Osteoblast (primary cell): Measurements from ENCODE around the gene DPYSL4. TPM values are rescaled to one million over a fixed set of nuclear protein-coding genes. Genes with fewer than 3 reads are reported as not detected.
"Not testable (repeated sequence)": the region's sequence is repeated elsewhere in the genome, so short reads cannot be mapped to it uniquely, and the experiment has no call there.

Source experiments
- DNase-seq: peaks from one replicate; pipeline ENCODE4 v3.0.0; 2011; ENCODE audit warnings: low spot score, mixed read lengths; ENCODE audit not compliant: insufficient read length; ENCODE audit errors: missing footprints
- H2AFZ ChIP-seq: 2 replicates; pipeline ENCODE4 v1.6.0; 2011; ENCODE audit warnings: mild to moderate bottlenecking, low read length
- H3K27ac ChIP-seq: 2 replicates; pipeline ENCODE4 v1.5.1; 2011; ENCODE audit warnings: mild to moderate bottlenecking, low read depth, low read length, moderate library complexity
- H3K27me3 ChIP-seq: 2 replicates; pipeline ENCODE4 v1.6.0; 2012; ENCODE audit warnings: mild to moderate bottlenecking, control low read depth, inconsistent platforms, low read length, moderate library complexity; ENCODE audit not compliant: insufficient read depth
- H3K36me3 ChIP-seq: 2 replicates; pipeline ENCODE4 v1.5.1; 2011; ENCODE audit warnings: mild to moderate bottlenecking, low read length, control low read depth, moderate library complexity; ENCODE audit not compliant: insufficient read depth
- H3K4me1 ChIP-seq: 2 replicates; pipeline ENCODE4 v1.5.1; 2011; ENCODE audit warnings: mild to moderate bottlenecking, low read length, control low read depth, moderate library complexity; ENCODE audit not compliant: insufficient read depth
- H3K4me2 ChIP-seq: 2 replicates; pipeline ENCODE4 v1.6.0; 2011; ENCODE audit warnings: mild to moderate bottlenecking, low read length; ENCODE audit not compliant: insufficient read depth
- H3K4me3 ChIP-seq: fragments of 200-600 bp; sonication (generic); 3 replicates; pipeline ENCODE4 v1.5.1; 2012; ENCODE audit warnings: mild to moderate bottlenecking, low read length, inconsistent platforms; ENCODE audit not compliant: insufficient read depth
- H3K79me2 ChIP-seq: 2 replicates; pipeline ENCODE4 v1.6.0; 2012; ENCODE audit warnings: mild to moderate bottlenecking, low read length, control low read depth, inconsistent platforms; ENCODE audit not compliant: insufficient read depth
- H3K9me3 ChIP-seq: 2 replicates; pipeline ENCODE4 v1.5.1; 2011; ENCODE audit warnings: low read depth, low read length, control low read depth
- H4K20me1 ChIP-seq: 2 replicates; pipeline ENCODE4 v1.6.0; 2012; ENCODE audit warnings: mild to moderate bottlenecking, low read length, control low read depth; ENCODE audit not compliant: insufficient read depth
- total RNA-seq: library from RNA; depleted of rRNA; stranded (reverse); fragments of >200 nt; gene quantifications from 2 replicates; pipeline ENCODE4 v1.2.3, GENCODE V29; 2012
- TF ChIP-seq, protein P1 (sequence below): IDR thresholded peaks from 2 replicates; pipeline ENCODE4 v1.5.1; 2011; ENCODE audit warnings: mild to moderate bottlenecking, low read depth, low read length, moderate library complexity; ENCODE audit errors: extremely low read depth

Gene DPYSL4
- total RNA-seq, 1 donor = 0.72 TPM

DNA sequence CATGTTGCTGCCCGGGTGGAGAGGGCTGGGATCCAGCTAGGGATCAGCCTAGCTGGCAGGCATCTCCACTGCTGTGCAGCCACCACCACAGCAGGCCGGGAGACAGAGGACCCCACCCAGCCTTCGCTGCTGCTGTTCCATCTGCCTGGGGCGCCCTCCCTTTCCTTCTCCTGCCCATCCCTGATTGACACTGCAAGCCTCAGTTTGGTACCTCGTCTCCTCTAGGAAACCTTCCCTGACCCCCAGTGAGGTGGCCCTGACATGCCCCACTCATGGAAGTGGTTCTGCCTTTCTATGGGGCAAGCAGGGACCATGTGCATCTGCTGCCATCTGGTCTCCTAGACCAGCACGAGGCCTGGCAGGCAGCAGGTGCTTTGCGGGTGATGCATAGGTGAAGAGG is 30.4 kb upstream of the DPYSL4 start:
- no peaks in the 10 kb centered on the region for H3K27me3 ChIP-seq
- no peak overlapping the region for H2AFZ ChIP-seq

DNA sequence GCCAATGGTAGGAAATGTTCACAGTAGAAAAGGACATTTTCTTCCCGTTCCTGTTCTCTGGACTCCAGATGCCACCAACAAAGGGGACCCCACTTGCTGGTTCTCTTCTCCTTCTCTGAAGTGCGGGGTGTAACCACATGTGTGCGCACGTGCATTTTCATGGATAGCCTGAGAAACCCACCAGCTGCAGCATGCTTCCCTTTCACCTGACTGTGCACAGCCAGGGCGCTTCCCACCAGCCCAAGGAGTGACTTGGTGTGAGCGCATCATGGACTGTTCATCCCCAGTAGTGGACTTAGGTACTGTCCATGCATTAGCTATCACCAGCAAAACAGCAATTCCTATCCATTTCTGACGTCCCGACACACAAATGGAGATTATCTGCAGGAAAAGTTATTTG is 29.6 kb upstream of the DPYSL4 start:
- no peaks in the 10 kb centered on the region for H3K9me3 ChIP-seq
- H3K79me2 ChIP-seq = no peaks in the 10 kb centered on the region
- H3K36me3 ChIP-seq = no peaks in the 10 kb centered on the region
- no peak for DNase-seq
- no peak overlapping the region for H3K4me3 ChIP-seq
- no peaks in the 10 kb centered on the region for H3K4me1 ChIP-seq
- H3K27me3 ChIP-seq = no peaks in the 10 kb centered on the region
- no peaks in the 10 kb centered on the region for H4K20me1 ChIP-seq
- H2AFZ ChIP-seq = no peak overlapping the region
- no peak overlapping the region for H3K27ac ChIP-seq
- TF ChIP-seq, protein P1, sequence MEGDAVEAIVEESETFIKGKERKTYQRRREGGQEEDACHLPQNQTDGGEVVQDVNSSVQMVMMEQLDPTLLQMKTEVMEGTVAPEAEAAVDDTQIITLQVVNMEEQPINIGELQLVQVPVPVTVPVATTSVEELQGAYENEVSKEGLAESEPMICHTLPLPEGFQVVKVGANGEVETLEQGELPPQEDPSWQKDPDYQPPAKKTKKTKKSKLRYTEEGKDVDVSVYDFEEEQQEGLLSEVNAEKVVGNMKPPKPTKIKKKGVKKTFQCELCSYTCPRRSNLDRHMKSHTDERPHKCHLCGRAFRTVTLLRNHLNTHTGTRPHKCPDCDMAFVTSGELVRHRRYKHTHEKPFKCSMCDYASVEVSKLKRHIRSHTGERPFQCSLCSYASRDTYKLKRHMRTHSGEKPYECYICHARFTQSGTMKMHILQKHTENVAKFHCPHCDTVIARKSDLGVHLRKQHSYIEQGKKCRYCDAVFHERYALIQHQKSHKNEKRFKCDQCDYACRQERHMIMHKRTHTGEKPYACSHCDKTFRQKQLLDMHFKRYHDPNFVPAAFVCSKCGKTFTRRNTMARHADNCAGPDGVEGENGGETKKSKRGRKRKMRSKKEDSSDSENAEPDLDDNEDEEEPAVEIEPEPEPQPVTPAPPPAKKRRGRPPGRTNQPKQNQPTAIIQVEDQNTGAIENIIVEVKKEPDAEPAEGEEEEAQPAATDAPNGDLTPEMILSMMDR = no peak
- H3K4me2 ChIP-seq = no peak overlapping the region

More for the DNA sequence above, 30.4 kb upstream of the DPYSL4 start:
- no peak overlapping the region for H3K27ac ChIP-seq
- no peak for DNase-seq
- H3K4me2 ChIP-seq = no peak overlapping the region
- no peaks in the 10 kb centered on the region for H3K4me1 ChIP-seq
- H3K79me2 ChIP-seq = no peaks in the 10 kb centered on the region
- TF ChIP-seq, protein P1 = no peak
- H3K36me3 ChIP-seq = no peaks in the 10 kb centered on the region
- H3K9me3 ChIP-seq = no peaks in the 10 kb centered on the region
- H4K20me1 ChIP-seq = no peaks in the 10 kb centered on the region
- no peak overlapping the region for H3K4me3 ChIP-seq

DNA sequence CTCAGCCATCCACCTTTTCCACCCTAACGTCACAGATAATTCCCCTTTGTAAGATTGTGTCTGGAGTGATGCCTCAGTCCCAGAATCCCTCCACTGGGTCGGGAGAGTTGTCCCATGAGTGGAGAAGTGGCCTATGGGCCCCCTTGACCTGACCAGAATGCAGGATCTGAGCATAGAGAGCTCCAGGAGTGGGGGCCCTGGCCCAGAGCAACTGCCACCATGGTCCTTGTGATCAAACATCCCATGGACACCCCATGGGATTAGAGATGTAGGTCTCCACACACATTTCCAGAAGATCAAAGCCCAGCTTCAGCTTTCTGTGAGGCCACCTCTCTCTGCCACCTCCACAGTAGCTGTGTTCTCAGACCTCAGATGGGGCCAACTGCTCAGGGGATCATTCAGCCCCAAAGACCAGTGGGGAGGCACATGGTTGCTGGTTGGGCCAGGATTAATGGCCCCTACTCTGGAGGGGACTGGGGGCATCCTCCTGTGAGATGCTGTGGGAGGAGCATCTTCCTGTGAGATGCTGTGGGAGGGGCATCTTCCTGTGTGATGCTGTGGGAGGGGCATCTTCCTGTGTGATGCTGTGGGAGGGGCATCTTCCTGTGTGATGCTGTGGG is 28.5 kb upstream of the DPYSL4 start:
- no peaks in the 10 kb centered on the region for H4K20me1 ChIP-seq
- no peaks in the 10 kb centered on the region for H3K79me2 ChIP-seq
- TF ChIP-seq, protein P1 = no peak
- H3K36me3 ChIP-seq = no peaks in the 10 kb centered on the region
- no peak overlapping the region for H3K4me2 ChIP-seq
- H3K4me3 ChIP-seq = no peak overlapping the region
- no peaks in the 10 kb centered on the region for H3K4me1 ChIP-seq
- no peak for DNase-seq
- peaks cover 2% of the 10 kb centered on the region for H3K27me3 ChIP-seq
- H3K9me3 ChIP-seq = no peaks in the 10 kb centered on the region
- H3K27ac ChIP-seq = no peak overlapping the region
- no peak overlapping the region for H2AFZ ChIP-seq

DNA sequence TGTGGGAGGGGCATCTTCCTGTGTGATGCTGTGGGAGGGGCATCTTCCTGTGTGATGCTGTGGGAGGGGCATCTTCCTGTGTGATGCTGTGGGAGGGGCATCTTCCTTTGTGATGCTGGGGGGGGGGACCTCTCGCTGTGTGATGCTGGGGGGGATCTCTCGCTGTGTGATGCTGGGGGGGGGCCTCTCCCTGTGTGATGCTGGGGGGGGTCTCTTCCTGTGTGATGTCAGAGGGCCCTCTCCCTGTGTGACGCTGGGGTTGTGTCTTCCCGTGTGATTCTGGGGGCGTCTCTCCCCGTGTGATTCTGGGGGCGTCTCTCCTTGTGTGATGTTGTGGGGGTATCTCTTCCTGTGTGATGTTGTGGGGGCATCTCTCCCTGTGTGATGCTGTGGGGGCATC is 27.9 kb upstream of the DPYSL4 start:
- no peaks in the 10 kb centered on the region for H3K4me1 ChIP-seq
- no peak for DNase-seq
- H4K20me1 ChIP-seq = no peaks in the 10 kb centered on the region
- peaks cover 2% of the 10 kb centered on the region for H3K27me3 ChIP-seq
- H3K9me3 ChIP-seq = no peaks in the 10 kb centered on the region
- no peak overlapping the region for H3K4me3 ChIP-seq
- no peak overlapping the region for H3K27ac ChIP-seq
- H2AFZ ChIP-seq = no peak overlapping the region
- no peak overlapping the region for H3K4me2 ChIP-seq
- no peaks in the 10 kb centered on the region for H3K79me2 ChIP-seq
- TF ChIP-seq, protein P1 = no peak
- H3K36me3 ChIP-seq = no peaks in the 10 kb centered on the region

DNA sequence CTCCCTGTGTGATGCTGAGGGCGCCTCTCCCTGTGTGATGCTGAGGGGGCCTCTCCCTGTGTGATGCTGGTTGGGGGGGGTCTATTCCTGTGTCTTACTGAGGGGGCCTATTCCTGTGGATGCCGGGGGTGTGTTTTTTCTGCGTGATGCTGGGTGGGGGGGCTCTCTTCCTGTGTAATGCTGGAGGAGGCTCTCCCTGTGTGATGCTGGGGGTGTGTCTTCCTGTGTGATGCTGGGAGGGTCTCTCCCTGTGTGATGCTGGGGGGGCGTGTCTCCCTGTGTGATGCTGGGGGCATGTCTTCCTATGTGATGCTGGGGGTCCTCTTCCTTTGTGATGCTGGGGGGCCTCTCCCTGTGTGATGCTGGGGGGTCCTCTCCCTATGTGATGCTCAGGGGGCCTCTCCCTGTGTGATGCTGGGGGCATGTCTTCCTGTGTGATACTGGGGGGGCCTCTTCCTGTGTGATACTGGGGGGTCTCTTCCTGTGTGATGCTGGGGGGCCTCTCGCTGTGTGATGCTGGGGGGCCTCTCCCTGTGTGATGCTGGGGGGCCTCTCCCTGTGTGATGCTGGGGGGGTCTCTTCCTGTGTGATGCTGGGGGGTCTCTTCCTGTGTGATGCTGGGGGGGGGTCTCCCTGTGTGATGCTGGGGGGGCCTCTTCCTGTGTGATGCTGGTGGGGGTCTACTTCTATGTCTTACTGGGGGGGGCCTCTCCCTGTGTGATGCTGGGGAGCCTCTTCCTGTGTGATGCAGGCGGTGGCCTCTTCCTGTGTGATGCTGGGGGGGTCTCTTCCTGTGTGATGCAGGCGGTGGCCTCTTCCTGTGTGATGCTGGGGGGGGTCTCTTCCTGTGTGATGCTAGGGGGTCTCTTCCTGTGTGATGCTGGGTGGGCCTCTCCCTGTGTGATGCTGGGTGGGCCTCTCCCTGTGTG is 27.2 kb upstream of the DPYSL4 start:
- not testable (repeated sequence) for H2AFZ ChIP-seq, DNase-seq, H3K79me2 ChIP-seq, H3K4me1 ChIP-seq, H4K20me1 ChIP-seq, H3K4me3 ChIP-seq, H3K9me3 ChIP-seq, H3K36me3 ChIP-seq, H3K27me3 ChIP-seq, H3K4me2 ChIP-seq, H3K27ac ChIP-seq

DNA sequence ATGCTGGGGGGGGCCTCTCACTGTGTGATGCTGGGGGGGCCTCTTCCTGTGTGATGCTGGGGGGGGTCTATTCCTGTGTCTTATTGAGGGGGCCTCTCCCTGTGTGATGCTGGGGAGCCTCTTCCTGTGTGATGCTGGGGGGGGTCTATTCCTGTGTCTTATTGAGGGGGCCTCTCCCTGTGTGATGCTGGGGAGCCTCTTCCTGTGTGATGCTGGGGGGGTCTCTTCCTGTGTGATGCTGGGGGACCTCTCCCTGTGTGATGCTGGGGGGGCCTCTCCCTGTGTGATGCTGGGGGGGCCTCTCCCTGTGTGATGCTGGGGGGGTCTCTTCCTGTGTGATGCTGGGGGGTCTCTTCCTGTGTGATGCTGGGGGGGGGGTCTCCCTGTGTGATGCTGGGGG is 26.5 kb upstream of the DPYSL4 start:
- not testable (repeated sequence) for H3K4me1 ChIP-seq, H4K20me1 ChIP-seq, H3K9me3 ChIP-seq, H3K79me2 ChIP-seq, H3K36me3 ChIP-seq, H2AFZ ChIP-seq, H3K27me3 ChIP-seq, H3K27ac ChIP-seq, H3K4me3 ChIP-seq, H3K4me2 ChIP-seq, DNase-seq
